Urinary bladder (tissue), 4 donors: ENCODE results near the gene RALA. TPM values are rescaled to one million over a fixed set of nuclear protein-coding genes. Genes with fewer than 3 reads are reported as not detected.
"Not testable (repeated sequence)": the region's sequence is repeated elsewhere in the genome, so short reads cannot be mapped to it uniquely, and the experiment has no call there.

ENCODE experiments used
- DNase-seq: peaks from one replicate; pipeline ENCODE4 v3.0.0-alpha.2; 2015; ENCODE audit errors: extremely low spot score
- H3K27ac ChIP-seq: one replicate; pipeline ENCODE4 v1.5.1; 2013; ENCODE audit warnings: low read depth, mild to moderate bottlenecking, moderate library complexity
- H3K36me3 ChIP-seq: one replicate; pipeline ENCODE4 v1.6.1; 2013; ENCODE audit warnings: mild to moderate bottlenecking, moderate library complexity; ENCODE audit not compliant: insufficient read depth
- H3K4me1 ChIP-seq: one replicate; pipeline ENCODE4 v1.6.1; 2013; ENCODE audit warnings: mild to moderate bottlenecking, moderate library complexity; ENCODE audit not compliant: insufficient read depth
- H3K4me3 ChIP-seq: one replicate; pipeline ENCODE4 v1.5.1; 2013; ENCODE audit warnings: low read depth, low read length
- WGBS: extraction: QIAGEN DNeasy Blood & Tissue Kit; methylation state at CpG from one replicate; pipeline ENCODE4 v1.1.7; 2013; 5-methylcytosine and 5-hydroxymethylcytosine counted together
- polyA plus RNA-seq: library from polyadenylated mRNA; stranded (reverse); fragments of 200-250 nt; gene quantifications from one replicate; pipeline ENCODE4 v1.2.3, GENCODE V29; 2013
- total RNA-seq: library from RNA; depleted of rRNA; stranded (reverse); fragments of >200 nt; gene quantifications from one replicate; pipeline ENCODE4 v1.2.3, GENCODE V29; 2014
- donor health status: healthy with polysubstance abuse.
- donor health status: healthy.

RALA gene
- total and polyA plus RNA-seq, 2 donors: 23.5 to 32.7 TPM

DNA sequence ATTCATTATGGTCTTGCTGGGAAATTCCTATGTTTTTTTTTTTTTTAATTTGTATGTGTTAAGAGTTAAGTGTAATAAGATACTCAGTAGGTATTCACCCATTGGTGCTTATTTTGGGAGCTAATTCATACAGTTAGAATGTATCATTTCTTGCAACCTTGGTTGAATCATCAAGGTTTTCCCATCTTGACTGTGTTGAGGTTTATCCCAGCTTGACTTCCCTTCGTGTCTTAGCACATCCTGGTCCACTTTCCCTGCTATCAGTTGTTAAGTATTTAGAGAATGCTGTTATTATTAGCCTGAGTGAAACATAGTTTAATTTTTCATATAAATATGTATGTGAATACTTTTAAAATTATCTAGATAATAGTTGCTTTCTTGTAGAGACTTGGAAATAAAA, 20.8 kb downstream of the RALA start:
- 39% methylated on average over 1 of the region's 1 CpG for WGBS
- no peak overlapping the region for H3K4me3 ChIP-seq
- no peak for DNase-seq
- no peaks in the 10 kb centered on the region for H3K36me3 ChIP-seq
- peaks cover 4% of the 10 kb centered on the region for H3K4me1 ChIP-seq
- no peak overlapping the region for H3K27ac ChIP-seq

DNA sequence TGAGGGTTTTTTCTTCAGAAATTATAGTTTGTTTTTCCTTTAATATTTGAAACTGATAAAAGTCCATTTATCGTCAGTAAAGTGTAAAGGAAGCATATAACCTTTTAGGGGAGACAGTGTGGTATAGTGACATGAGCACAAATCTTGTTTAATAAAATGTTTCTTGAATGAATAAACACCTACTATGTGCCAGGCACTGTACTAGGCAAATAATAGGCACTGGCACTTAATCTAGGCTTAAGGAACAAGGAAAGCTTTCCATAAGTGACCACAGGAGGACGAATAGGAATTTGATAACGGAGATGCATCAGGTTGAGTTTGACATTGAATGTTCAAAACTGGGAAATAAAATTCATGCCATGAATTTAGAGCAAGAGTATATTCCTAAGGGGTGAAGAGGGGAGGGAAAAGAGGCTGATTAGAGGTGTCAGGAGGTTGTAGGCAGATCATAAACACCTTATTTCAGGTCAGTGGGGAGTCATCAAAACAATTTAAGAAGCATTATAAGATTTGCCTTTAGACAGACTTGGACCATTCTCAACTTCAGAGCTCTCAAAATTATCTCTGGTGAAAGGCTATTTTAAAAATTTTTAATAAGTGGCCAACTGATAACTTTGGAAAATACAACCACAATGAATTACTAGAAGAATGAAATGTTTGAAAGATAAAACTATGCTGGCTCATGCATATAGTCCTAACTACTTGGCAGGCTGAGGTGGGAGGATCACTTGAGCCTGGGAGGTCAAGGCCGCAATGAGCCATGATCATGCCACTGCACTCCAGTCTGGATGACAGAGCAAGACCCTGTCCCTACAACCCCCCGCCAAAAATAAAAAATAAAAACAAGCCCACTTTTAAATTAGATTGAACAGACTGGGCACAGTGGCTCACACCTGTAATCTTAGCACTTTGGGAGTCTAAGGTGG, 22.4 kb downstream of the RALA start:
- DNase-seq: no peak
- H3K27ac ChIP-seq: no peak overlapping the region
- no peaks in the 10 kb centered on the region for H3K36me3 ChIP-seq
- H3K4me1 ChIP-seq: peaks cover 3% of the 10 kb centered on the region
- WGBS: 73% methylated on average over 5 of the region's 5 CpGs
- no peak overlapping the region for H3K4me3 ChIP-seq

DNA sequence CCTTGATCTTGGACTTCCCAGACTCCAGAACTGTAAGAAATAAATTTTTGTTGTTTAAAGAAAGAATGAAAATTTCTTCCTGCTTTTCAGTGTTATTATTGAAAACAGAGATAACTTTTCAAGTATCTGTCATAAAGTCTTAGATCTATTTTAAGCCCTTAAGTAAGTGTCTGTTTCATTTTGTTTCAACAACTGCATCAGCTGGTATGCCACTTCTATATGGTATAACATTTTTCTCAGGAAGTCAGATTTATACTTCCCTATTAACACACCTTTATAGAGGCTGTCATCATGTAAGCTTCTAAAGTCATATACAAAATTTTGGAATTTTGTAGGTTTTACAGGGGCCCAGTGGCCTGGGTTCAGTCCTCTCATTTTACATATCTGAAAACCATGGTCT, 24.4 kb downstream of the RALA start:
- H3K4me3 ChIP-seq: no peak overlapping the region
- DNase-seq: no peak
- peaks cover 3% of the 10 kb centered on the region for H3K4me1 ChIP-seq
- no peaks in the 10 kb centered on the region for H3K36me3 ChIP-seq
- no peak overlapping the region for H3K27ac ChIP-seq

DNA sequence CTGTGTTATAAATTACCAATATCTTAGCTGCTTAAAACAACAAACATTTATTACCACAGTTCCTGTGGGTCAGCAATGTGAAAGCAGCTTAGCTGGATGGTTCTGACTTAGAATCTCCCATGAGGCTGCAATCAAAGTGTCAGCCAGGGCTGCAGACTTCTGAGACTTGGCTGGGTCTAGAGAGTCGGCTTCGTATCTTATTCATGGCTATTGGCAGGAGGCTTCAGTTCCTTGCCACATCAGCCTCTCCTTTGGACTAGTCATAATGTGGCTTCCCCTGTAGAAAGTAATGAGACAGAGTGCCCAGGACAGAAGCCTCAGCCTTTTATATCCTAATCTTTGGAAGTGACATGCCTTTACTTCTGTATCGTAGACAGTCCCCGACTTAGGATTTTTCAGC, 27.3 kb downstream of the RALA start:
- H3K4me1 ChIP-seq: peaks cover 3% of the 10 kb centered on the region
- H3K27ac ChIP-seq: no peak overlapping the region
- WGBS: 69% methylated on average over 4 of the region's 4 CpGs
- no peaks in the 10 kb centered on the region for H3K36me3 ChIP-seq
- no peak for DNase-seq
- no peak overlapping the region for H3K4me3 ChIP-seq

DNA sequence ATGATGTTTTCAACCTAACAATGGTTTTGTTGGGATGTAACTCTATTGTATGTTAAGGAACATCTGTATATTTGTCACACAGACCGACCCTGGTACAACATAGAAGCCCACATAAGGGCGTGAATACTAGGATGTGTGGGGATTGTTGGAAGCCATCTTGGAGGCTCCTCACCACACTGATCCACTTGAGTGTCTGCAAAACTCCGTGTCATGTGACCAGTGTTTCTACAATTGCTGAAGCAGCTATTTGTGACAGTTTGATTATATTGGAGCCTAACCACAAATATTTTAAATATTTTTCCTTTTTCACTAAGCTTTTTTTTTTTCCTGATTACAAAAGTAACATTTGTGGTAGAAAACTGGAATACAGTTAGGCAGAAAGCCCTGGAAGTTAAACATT, 27.9 kb downstream of the RALA start:
- H3K27ac ChIP-seq: no peak overlapping the region
- no peaks in the 10 kb centered on the region for H3K36me3 ChIP-seq
- WGBS: 78% methylated on average over 3 of the region's 3 CpGs
- DNase-seq: no peak
- H3K4me3 ChIP-seq: no peak overlapping the region
- peaks cover 3% of the 10 kb centered on the region for H3K4me1 ChIP-seq

DNA sequence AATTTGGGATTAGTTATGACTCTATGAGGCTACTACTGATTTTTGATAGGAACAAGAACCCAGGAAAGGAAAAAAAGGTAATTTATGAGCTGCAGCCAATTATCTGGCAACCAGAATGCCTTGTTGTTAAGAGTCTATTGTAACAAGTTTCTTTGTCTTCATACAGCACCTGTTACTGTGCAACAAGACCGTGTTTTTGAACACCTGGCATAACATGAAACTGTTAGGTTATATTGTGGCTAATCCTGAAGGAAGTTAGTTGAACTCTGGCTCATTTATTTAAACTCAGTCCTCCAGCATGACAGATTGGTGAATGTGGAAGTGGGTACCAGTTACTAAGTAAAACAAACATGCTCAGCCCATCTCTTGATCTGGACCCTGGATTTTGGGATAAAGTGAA, 33.0 kb downstream of the RALA start:
- DNase-seq: no peak
- Histone ChIP-seq H3K36me3 (no peaks in the 10 kb centered on the region), H3K27ac (no peak overlapping the region), H3K4me3 (no peak overlapping the region), H3K4me1 (no peaks in the 10 kb centered on the region)
- WGBS: 82% methylated on average over 1 of the region's 1 CpG

DNA sequence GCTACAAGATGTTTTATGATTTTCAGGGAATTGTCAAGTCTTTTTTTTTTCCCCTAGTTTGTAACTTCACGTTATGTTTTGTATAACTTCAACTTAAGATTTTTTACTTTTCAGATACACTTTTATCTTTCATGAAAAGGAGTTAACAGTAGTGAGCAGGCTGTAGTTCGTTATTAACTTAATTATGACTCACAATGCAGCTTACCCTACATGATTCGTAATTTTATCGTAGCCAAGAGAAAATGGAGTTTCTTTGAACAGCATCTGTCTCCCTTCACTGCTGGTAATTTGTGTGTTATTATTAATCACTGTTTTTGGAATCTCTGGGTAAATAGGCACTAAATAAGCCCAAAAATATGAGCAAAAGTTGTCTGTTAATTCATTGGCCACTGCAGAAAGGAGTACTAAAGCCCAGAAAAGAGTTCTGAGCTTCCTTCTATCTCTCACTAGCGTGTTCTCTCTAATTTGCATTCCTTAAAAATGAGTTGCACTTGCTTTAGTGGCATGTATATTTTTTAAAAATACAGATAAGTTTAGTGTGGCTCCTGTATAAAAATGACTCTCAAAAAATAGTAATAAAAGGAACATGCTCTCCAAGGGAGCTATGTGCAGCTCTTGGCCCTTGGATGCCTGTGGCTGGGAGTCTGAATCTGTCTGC, 36.1 kb downstream of the RALA start:
- H3K4me1 ChIP-seq: no peaks in the 10 kb centered on the region
- no peak overlapping the region for H3K27ac ChIP-seq
- H3K4me3 ChIP-seq: no peak overlapping the region
- 60% methylated on average over 5 of the region's 5 CpGs for WGBS
- H3K36me3 ChIP-seq: no peaks in the 10 kb centered on the region
- DNase-seq: no peak

DNA sequence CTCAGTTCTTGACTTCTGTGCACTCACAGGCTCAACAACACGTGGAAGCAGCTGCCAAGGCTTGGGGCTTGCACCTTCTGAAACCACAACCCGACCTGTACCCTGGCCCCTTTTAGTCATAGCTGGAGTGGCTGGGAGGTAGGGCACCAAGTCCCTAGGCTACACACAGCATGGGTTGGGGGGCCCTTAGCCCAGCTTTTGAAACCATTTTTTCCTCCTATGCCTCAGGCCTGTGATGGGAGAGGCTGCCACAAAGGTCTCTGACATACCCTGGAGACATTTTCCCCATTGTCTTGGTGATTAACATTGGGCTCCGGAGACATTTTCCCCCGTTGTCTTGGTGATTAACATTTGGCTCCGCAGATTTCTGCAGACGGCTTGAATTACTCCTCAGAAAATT, 38.6 kb downstream of the RALA start:
- no peaks in the 10 kb centered on the region for H3K4me1 ChIP-seq
- DNase-seq: no peak
- WGBS: 96% methylated on average over 6 of the region's 6 CpGs
- no peak overlapping the region for H3K27ac ChIP-seq
- no peaks in the 10 kb centered on the region for H3K36me3 ChIP-seq
- no peak overlapping the region for H3K4me3 ChIP-seq

DNA sequence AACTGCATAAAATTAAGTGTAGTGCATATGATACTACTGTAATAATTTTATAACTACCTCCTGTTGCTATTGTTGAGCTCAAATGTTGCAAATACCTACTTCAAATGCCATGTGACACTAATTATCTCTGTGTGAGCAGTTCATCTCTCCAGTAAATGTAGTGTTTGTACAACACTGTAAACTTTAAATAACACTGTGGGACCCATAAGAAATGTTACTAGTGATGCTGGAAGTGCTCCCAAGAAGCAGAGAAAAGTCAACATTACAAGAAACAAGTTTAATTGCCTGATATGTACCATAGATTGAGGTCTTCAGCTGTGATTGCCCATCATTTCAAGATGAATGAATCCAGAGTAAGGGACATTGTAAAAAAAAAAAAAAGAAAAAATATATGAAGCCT, 39.9 kb downstream of the RALA start:
- Histone ChIP-seq H3K36me3 (no peaks in the 10 kb centered on the region), H3K4me3 (no peak overlapping the region), H3K27ac (no peak overlapping the region), H3K4me1 (no peaks in the 10 kb centered on the region)
- DNase-seq: no peak

DNA sequence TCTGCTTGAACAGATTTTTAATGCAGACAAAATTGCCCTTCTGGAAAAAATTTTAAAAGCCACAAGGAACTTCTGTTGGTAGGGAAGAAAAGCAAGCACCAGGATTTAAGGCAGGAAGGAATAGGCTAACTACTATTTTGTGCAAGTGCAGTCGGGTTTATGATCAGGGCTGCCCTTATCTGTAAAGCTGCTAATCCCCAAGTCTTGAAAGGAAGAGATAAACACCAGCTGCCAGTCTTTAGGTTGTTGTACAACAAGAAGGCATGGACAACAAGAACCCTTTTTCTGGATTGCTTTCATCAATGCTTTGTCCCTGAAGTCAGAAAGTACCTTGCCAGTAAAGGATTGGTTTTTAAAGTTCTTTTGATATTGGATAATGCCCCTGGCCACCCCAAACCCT, 40.7 kb downstream of the RALA start:
- WGBS: 27% methylated on average over 1 of the region's 1 CpG
- no peak for DNase-seq
- Histone ChIP-seq H3K36me3 (no peaks in the 10 kb centered on the region), H3K4me1 (no peaks in the 10 kb centered on the region), H3K4me3 (no peak overlapping the region), H3K27ac (no peak overlapping the region)

DNA sequence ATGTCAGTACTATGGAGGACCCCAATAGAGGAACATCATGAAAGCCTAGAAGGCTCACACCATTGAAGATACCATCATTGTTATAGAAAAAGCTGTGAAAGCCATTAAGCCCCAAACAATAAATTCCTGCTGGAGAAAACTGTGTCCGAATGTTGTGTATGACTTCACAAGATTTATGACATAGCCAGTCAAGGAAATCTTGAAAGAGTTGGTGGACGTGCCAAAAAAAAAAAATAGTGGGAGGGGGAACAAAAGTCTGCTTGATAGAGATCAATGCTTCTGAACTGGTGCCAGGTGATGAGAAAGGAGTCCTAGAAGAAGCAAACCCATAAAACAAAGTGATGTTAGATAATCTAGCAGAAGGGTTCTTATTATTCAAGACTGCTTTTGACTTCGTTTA, 41.2 kb downstream of the RALA start:
- 77% methylated on average over 3 of the region's 3 CpGs for WGBS
- H3K27ac ChIP-seq: no peak overlapping the region

DNA sequence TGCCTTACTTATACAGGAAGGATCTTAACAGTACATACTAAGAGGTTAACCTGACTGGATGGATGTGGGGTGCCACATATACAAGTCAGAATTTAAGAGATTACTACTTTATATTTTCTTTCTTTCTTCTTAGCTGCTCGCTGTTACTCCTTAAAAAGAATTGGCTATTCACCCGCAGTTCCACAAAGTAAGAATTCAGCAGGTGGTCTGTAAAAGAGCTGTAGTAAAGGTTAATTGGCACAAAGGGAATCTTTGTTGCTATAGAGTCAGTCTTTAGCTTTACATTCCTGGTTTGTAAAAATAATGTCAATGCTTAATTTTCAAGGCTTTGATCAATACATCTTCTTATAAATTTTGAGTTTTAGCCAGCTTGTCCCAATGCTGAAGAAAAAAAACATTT, 43.2 kb downstream of the RALA start:
- Histone ChIP-seq H3K4me3 (no peak overlapping the region), H3K27ac (no peak overlapping the region), H3K36me3 (no peaks in the 10 kb centered on the region), H3K4me1 (no peaks in the 10 kb centered on the region)
- WGBS: 95% methylated on average over 2 of the region's 2 CpGs
- no peak for DNase-seq

More for the DNA sequence above, 41.2 kb downstream of the RALA start:
- Histone ChIP-seq H3K36me3 (no peaks in the 10 kb centered on the region), H3K4me3 (no peak overlapping the region), H3K4me1 (no peaks in the 10 kb centered on the region)
- DNase-seq: no peak

DNA sequence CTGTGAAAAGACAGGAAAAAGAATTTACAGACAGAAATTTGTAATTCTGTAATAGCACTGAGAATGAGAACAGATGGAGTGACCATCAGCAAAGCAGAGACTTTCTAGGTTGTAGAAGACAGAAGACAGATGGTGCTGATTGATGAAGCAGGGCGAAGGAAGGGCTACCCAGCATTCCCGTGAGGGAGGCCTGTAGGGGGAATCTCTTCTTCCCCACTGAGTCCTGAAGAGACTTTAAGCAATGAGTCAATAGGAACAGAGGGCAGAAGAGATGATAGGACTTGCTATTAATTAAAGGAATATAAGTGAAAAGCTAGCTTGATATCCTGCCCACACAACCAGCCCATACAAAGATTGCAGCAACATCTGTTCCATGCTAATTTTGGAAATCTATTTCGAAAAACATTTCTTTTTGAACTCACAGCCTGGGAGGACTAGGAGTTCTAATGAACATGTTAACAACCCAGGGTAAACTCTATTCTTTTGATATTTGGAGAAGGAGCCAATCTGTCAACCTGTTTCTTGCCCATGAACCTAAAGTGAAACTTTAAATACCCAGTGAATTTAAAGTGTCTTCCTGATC, 44.1 kb downstream of the RALA start:
- Histone ChIP-seq H3K4me1 (no peaks in the 10 kb centered on the region), H3K4me3 (no peak overlapping the region), H3K36me3 (no peaks in the 10 kb centered on the region), H3K27ac (no peak overlapping the region)
- DNase-seq: no peak
- WGBS: 67% methylated on average over 3 of the region's 3 CpGs

DNA sequence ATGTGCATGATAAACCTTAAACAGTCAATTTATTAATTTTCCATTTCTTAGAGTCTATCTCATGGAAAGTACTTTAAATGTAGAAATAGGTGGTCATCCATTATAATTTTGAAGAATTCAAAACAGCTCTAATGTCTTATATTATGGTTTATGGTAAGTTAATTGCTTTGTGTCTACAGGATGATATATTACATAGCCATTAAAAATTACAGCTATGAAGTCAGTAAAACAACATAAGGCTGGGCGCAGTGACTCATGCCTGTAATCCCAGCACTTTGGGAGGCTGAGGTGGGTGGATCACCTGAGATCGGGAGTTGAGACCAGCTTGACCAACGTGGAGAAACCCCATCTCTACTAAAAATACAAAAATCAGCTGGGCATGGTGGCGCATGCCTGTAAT, 44.9 kb downstream of the RALA start:
- WGBS: 91% methylated on average over 4 of the region's 4 CpGs
- H3K36me3 ChIP-seq, H3K4me3 ChIP-seq, H3K27ac ChIP-seq, DNase-seq, H3K4me1 ChIP-seq: not testable (repeated sequence)
